Measurements from ENCODE around the gene CBLC.

The CBLC gene

GRCh38 chr19:44813070-44813840 lies 35.6 kb downstream of the CBLC start:
- CTCF ChIA-PET, result no interaction called here
- TF ChIP-seq ARNT (IDR thresholded peaks at IDR 0.05), result no peak
- no peak for TF ChIP-seq FOXM1 (IDR thresholded peaks at IDR 0.05; ENCODE audit: borderline replicate concordance)
- TF ChIP-seq L3MBTL2 (conservative IDR thresholded peaks at IDR 0.05), result no peak
- no peak for TF ChIP-seq CTBP1 (IDR thresholded peaks at IDR 0.05; ENCODE audit: borderline replicate concordance)
- no peak for TF ChIP-seq TARDBP (IDR thresholded peaks at IDR 0.05)
- TF ChIP-seq SP1 (IDR thresholded peaks at IDR 0.05), result no peak
- TF ChIP-seq FOXK2 (IDR thresholded peaks at IDR 0.05), result no peak
- no peak for TF ChIP-seq SUZ12 (IDR thresholded peaks at IDR 0.05)
- TF ChIP-seq ELF4 (IDR thresholded peaks at IDR 0.05), result no peak
- no peak for TF ChIP-seq NFRKB (IDR thresholded peaks at IDR 0.05)
- no peak for TF ChIP-seq LEF1 (IDR thresholded peaks at IDR 0.05; ENCODE audit: borderline replicate concordance)
- TF ChIP-seq, protein P1, sequence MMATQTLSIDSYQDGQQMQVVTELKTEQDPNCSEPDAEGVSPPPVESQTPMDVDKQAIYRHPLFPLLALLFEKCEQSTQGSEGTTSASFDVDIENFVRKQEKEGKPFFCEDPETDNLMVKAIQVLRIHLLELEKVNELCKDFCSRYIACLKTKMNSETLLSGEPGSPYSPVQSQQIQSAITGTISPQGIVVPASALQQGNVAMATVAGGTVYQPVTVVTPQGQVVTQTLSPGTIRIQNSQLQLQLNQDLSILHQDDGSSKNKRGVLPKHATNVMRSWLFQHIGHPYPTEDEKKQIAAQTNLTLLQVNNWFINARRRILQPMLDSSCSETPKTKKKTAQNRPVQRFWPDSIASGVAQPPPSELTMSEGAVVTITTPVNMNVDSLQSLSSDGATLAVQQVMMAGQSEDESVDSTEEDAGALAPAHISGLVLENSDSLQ (IDR thresholded peaks at IDR 0.05), result no peak
- no peak for TF ChIP-seq HDGF (IDR thresholded peaks at IDR 0.05; ENCODE audit: borderline replicate concordance)
- TF ChIP-seq BHLHE40 (IDR thresholded peaks at IDR 0.05; ENCODE audit: borderline replicate concordance), result no peak
- TF ChIP-seq FOXA1 (IDR thresholded peaks at IDR 0.05), result no peak
- no peak for TF ChIP-seq ZNF384 (IDR thresholded peaks at IDR 0.05)
- DNase-seq (ENCODE audit: extremely low spot score), result no peak
- POLR2A ChIA-PET, result no interaction called here

- DNase-seq (ENCODE audit: extremely low spot score), result no peak
- POLR2A ChIA-PET, result no interaction called here
- no peak for TF ChIP-seq ZNF384 (IDR thresholded peaks at IDR 0.05)
- no peak for TF ChIP-seq FOXM1 (IDR thresholded peaks at IDR 0.05; ENCODE audit: borderline replicate concordance)
- TF ChIP-seq LEF1 (IDR thresholded peaks at IDR 0.05; ENCODE audit: borderline replicate concordance), result no peak
- TF ChIP-seq BHLHE40 (IDR thresholded peaks at IDR 0.05; ENCODE audit: borderline replicate concordance), result no peak
- TF ChIP-seq TARDBP (IDR thresholded peaks at IDR 0.05), result no peak
- CTCF ChIA-PET, result no interaction called here
Measured at GRCh38 chr19:44813841-44814470, 36.3 kb downstream of the CBLC start.

- ChIA-PET POLR2A (no interaction called here), CTCF (no interaction called here)
- DNase-seq (ENCODE audit: extremely low spot score), result no peak
- TF ChIP-seq SUZ12 (IDR thresholded peaks at IDR 0.05), result no peak
- TF ChIP-seq TARDBP (IDR thresholded peaks at IDR 0.05), result no peak
- TF ChIP-seq L3MBTL2 (conservative IDR thresholded peaks at IDR 0.05), result no peak
- no peak for TF ChIP-seq HDGF (IDR thresholded peaks at IDR 0.05; ENCODE audit: borderline replicate concordance)
- TF ChIP-seq ELF4 (IDR thresholded peaks at IDR 0.05), result no peak
- TF ChIP-seq ARNT (IDR thresholded peaks at IDR 0.05), result no peak
- TF ChIP-seq LEF1 (IDR thresholded peaks at IDR 0.05; ENCODE audit: borderline replicate concordance), result no peak
- no peak for TF ChIP-seq FOXM1 (IDR thresholded peaks at IDR 0.05; ENCODE audit: borderline replicate concordance)
Measured at GRCh38 chr19:44814517-44814916, 36.8 kb downstream of the CBLC start.

DNA sequence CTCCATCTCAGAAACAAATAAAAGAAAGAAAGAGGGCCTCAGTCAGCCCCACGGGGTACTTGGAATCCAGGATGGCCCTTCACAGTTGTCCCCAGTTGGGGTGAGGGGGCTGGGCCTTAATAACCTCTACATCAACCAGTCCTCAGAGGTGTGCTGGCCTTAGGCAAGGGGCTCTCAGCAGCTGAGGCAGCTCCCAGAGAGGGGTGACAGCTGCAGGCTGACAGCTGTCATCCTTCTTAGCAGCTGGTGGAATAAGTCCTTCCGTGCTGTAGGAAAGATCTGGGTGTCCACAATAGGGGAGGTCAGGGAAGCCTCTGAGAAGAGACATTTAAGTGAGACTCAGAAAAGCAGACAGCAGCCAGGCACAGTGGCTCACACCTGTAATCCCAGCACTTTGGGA lies 38.6 kb downstream of the CBLC start:
- CTCF ChIA-PET, result no interaction called here
- no peak for DNase-seq (ENCODE audit: extremely low spot score)
- no peak for TF ChIP-seq SUZ12 (IDR thresholded peaks at IDR 0.05)
- no peak for TF ChIP-seq HDGF (IDR thresholded peaks at IDR 0.05; ENCODE audit: borderline replicate concordance)
- TF ChIP-seq LEF1 (IDR thresholded peaks at IDR 0.05; ENCODE audit: borderline replicate concordance), result no peak
- TF ChIP-seq CTBP1 (IDR thresholded peaks at IDR 0.05; ENCODE audit: borderline replicate concordance), result no peak
- TF ChIP-seq, protein P1 (IDR thresholded peaks at IDR 0.05), result no peak
- no peak for TF ChIP-seq ELF4 (IDR thresholded peaks at IDR 0.05)
- no peak for TF ChIP-seq SP1 (IDR thresholded peaks at IDR 0.05)
- TF ChIP-seq FOXK2 (IDR thresholded peaks at IDR 0.05), result no peak
- TF ChIP-seq BHLHE40 (IDR thresholded peaks at IDR 0.05; ENCODE audit: borderline replicate concordance), result no peak
- TF ChIP-seq FOXA1 (IDR thresholded peaks at IDR 0.05), result no peak
- TF ChIP-seq L3MBTL2 (conservative IDR thresholded peaks at IDR 0.05), result no peak
- no peak for TF ChIP-seq TARDBP (IDR thresholded peaks at IDR 0.05)
- no peak for TF ChIP-seq FOXM1 (IDR thresholded peaks at IDR 0.05; ENCODE audit: borderline replicate concordance)
- no peak for TF ChIP-seq ARNT (IDR thresholded peaks at IDR 0.05)
- POLR2A ChIA-PET, result no interaction called here

DNA sequence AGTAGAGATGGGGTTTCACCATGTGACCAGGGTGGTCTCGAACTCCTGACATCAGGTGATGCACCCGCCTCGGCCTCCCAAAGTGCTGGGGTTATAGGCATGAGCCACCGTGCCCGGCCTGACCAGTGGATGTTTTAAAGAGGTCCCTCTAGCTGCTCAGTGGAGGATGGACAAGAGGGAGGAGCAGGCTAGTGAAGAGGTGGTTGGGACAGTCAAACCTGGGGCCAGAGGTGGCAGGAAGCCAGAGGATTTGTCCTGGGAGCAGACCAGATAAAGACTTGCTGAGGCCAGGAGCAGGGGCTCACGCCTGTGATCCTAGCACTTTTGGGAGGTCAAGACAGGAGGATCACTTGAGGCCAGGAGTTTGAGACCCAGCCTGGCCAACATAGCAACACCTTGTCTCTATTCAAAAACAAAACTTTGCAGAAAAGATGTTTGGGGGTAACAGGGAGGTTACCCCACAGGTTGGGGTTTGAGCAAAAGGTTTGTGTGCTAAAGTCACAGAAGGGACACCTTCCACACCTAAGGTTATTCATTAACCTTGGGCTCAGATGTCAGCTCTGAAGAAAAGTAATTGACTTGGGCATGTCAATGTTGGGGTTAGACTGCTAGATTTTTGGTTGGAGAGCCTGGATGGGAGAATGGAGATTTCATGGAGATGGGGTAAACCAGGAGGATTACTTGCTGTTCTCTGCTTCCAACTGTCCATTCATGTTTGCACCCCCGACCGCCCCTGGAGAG lies 40.2 kb downstream of the CBLC start:
- TF ChIP-seq ELF4 (IDR thresholded peaks at IDR 0.05) (no peak), FOXA1 (IDR thresholded peaks at IDR 0.05) (no peak), ZNF384 (IDR thresholded peaks at IDR 0.05) (no peak), BHLHE40 (IDR thresholded peaks at IDR 0.05; ENCODE audit: borderline replicate concordance) (no peak), L3MBTL2 (conservative IDR thresholded peaks at IDR 0.05) (no peak), CTBP1 (IDR thresholded peaks at IDR 0.05; ENCODE audit: borderline replicate concordance) (no peak), LEF1 (IDR thresholded peaks at IDR 0.05; ENCODE audit: borderline replicate concordance) (no peak), TARDBP (IDR thresholded peaks at IDR 0.05) (no peak), SUZ12 (IDR thresholded peaks at IDR 0.05) (no peak), FOXK2 (IDR thresholded peaks at IDR 0.05) (no peak), FOXM1 (IDR thresholded peaks at IDR 0.05; ENCODE audit: borderline replicate concordance) (no peak), ARNT (IDR thresholded peaks at IDR 0.05) (no peak), HDGF (IDR thresholded peaks at IDR 0.05; ENCODE audit: borderline replicate concordance) (no peak), NFRKB (IDR thresholded peaks at IDR 0.05) (no peak)
- TF ChIP-seq, protein P1 (IDR thresholded peaks at IDR 0.05), result no peak
- DNase-seq (ENCODE audit: extremely low spot score), result peak; percentile 6
- POLR2A ChIA-PET, result no interaction called here
- CTCF ChIA-PET, result no interaction called here
